Measurements from ENCODE around the gene PSMC5.

PSMC5 gene

DNA sequence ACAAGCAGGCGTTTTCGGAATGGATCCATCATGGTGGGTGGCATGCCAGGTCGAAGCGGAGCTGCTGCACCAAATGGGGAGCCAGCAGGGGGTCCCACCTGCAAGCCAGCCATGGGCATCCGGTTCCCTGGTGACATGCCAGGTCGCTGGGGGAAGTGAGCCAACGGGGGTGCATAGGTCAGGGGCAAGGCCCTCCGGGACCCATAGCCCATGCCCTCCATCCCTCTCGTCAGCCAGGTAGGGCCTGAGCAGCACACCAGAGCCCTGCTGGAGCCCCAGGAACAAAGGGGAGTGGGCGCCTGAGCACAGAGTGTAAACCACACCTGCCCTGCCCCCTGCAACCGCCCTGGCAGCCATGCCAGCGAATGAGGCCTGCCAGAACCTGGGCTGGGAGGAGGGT is 10.2 kb downstream of the PSMC5 start:
- DNase-seq (ENCODE audit: low read depth) = no peak
- no peak for TF ChIP-seq CTCF (IDR thresholded peaks at IDR 0.05; ENCODE audit: control insufficient read depth, extremely low read depth, insufficient read depth)
- no peak overlapping the region for H3K4me3 ChIP-seq (ENCODE audit: low read depth, low read length)

DNA sequence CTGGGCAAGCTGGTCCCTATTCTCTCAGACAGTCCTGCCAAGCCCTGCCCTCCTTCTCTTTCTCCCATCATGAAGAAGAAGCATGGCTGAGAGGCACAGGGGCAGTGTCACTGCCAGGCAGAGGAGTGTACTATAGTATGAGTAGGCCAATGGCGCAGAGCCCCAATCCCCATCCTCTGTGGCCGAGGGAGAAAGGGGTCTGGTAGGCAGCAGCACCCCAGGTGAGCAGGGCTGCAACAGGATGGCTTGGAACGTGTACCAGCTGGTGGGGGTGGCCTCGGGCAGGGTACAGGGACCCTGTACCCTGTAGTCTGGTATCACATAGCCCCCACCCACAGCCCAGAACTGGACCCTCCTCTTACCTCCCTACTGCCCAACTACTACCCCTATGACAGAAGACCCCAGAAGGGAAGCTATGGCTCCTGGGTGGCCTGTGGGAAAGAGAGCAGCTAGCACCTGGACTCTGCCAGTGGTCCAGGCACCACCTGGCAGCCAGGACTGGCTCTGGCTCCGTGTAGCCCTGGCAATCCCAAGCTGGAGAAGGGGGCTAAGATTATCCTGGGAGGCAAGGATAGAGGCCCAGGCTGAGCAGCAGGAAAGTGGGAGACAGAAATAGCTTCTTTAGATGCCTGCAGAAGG is 10.8 kb downstream of the PSMC5 start:
- DNase-seq (ENCODE audit: low read depth) = no peak
- H3K4me3 ChIP-seq (ENCODE audit: low read depth, low read length) = peak overlapping the region; percentile 94

GRCh38 chr17:63838631-63839171 is 11.5 kb downstream of the PSMC5 start:
- TF ChIP-seq CTCF (IDR thresholded peaks at IDR 0.05; ENCODE audit: control insufficient read depth, extremely low read depth, insufficient read depth) = no peak
- peak; percentile 95 for DNase-seq (ENCODE audit: low read depth)
- peak overlapping the region; percentile 94 for H3K4me3 ChIP-seq (ENCODE audit: low read depth, low read length)

More for the DNA sequence above, 10.8 kb downstream of the PSMC5 start:
- no peak for TF ChIP-seq CTCF (IDR thresholded peaks at IDR 0.05; ENCODE audit: control insufficient read depth, extremely low read depth, insufficient read depth)

DNA sequence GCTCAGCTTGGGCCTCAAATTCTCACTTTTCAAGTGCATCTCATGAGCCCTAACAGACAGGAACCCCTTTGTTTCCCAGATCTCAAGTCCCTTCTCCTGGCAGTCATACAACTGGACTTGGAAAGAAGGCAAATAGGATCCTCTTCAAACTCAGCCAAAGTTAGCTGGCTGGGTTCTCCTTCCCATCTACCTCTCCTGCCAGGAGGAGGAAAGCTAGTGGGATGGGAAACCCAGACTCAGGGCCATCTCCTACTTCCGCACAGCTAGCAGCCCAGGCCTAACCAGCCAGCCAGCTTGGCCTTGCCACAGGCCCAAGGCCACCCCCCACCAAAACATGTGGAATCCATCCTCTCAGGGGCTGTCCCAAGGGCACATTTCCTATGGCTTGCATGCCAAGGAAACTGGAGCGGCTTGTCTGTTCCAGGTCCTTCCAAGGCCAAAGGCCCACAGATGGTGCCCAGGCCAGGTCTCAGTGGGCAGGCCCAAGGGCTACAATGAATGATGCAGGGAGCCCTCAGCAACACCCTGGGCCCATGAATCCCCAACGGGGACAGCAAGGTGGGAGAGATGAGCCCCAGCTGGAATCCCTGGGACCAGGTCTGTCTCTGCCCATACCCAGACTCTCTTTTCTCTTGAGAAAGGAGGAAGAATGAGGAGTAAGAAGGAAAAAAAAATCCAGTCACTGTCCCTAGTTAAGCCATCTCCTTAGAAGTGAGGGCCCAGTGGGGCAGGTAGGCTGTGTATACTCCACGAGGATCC is 13.5 kb downstream of the PSMC5 start:
- no peak for TF ChIP-seq CTCF (IDR thresholded peaks at IDR 0.05; ENCODE audit: control insufficient read depth, extremely low read depth, insufficient read depth)
- peak overlapping the region; percentile 94 for H3K4me3 ChIP-seq (ENCODE audit: low read depth, low read length)

GRCh38 chr17:63841350-63842172 is 14.3 kb downstream of the PSMC5 start:
- H3K4me3 ChIP-seq (ENCODE audit: low read depth, low read length) = peak overlapping the region; percentile 94
- no peak for DNase-seq (ENCODE audit: low read depth)
- no peak for TF ChIP-seq CTCF (IDR thresholded peaks at IDR 0.05; ENCODE audit: control insufficient read depth, extremely low read depth, insufficient read depth)

More for the DNA sequence above, 13.5 kb downstream of the PSMC5 start:
- DNase-seq (ENCODE audit: low read depth) = no peak

DNA sequence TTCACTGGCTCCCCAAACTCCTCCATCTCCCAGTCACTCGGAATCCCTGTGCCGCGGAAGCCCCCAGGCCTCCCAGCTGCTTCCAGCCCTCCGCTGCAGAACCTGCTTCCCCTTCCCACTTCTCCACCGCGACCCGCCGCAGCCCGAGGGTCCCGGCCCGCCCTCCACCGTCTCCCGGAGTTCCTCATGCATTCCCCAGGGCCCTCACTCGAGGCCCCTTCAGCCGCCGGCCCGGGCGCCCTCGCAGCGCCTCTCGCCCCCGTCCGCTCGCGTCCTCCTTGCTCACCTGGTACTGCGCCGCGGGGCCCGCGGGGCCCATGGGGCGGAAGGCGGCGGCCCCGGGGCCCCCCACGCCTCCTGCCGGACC is 14.9 kb downstream of the PSMC5 start:
- no peak for DNase-seq (ENCODE audit: low read depth)

More for the DNA sequence above, 14.9 kb downstream of the PSMC5 start:
- peak overlapping the region; percentile 94 for H3K4me3 ChIP-seq (ENCODE audit: low read depth, low read length)
- no peak for TF ChIP-seq CTCF (IDR thresholded peaks at IDR 0.05; ENCODE audit: control insufficient read depth, extremely low read depth, insufficient read depth)
